Measurements from ENCODE around the gene TMC2.
A peak's percentile ranks its signal among the peaks of the same experiment; 100 is the strongest.
"Not testable (repeated sequence)": the region's sequence is repeated elsewhere in the genome, so short reads cannot be mapped to it uniquely, and the experiment has no call there.

TMC2 gene

GRCh38 chr20:2536560-2536986 is at the start of gene TMC2:
Gene TMC2 (plus strand): TSS chr20:2536573. CDS start chr20:2536622, 49 bp downstream.
- no peak for DNase-seq (ENCODE audit: low spot score)

DNA sequence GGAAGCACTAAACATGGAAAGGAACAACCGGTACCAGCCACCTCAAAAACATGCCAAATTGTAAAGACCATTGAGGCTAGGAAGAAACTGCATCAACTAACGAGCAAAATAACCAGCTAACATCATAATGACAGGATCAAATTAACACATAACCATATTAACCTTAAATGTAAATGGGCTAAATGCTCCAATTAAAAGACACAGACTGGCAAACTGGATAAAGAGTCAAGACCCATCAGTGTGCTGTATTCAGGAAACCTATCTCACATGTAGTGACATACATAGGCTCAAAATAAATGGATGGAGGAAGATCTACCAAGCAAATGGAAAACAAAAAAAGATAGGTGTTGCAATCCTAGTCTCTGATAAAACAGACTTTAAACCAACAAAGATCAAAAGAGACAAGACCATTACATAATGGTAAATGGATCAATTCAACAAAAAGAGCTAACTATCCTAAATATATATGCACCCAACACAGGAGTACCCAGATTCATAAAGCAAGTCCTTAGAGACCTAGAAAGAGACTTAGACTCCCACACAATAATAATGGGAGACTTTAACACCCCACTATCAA is 33.5 kb upstream of the TMC2 start:
- DNase-seq (ENCODE audit: low spot score), result not testable (repeated sequence)

- not testable (repeated sequence) for DNase-seq (ENCODE audit: low spot score)
These were observed 31.6 kb upstream of the TMC2 start for GRCh38 chr20:2504803-2505202.

DNA sequence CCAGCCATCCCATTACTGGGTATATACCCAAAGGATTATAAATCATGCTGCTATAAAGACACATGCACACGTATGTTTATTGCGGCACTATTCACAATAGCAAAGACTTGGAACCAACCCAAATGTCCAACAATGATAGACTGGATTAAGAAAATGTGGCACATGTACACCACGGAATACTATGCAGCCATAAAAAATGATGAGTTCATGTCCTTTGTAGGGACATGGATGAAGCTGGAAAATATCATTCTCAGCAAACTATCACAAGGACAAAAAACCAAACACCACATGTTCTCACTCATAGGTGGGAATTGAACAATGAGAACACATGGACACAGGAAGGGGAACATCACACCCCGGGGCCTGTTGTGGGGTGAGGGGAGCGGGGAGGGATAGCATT is 29.9 kb upstream of the TMC2 start:
- DNase-seq (ENCODE audit: low spot score), result not testable (repeated sequence)

GRCh38 chr20:2507464-2507863 is 28.9 kb upstream of the TMC2 start:
- DNase-seq (ENCODE audit: low spot score), result no peak

- DNase-seq (ENCODE audit: low spot score), result no peak
These were observed 28.3 kb upstream of the TMC2 start for GRCh38 chr20:2507875-2508630.

- peak; percentile 85 for DNase-seq (ENCODE audit: low spot score)
These were observed 27.5 kb upstream of the TMC2 start, which contains the start of gene ZNF343 for GRCh38 chr20:2508631-2509467. Gene ZNF343 (minus strand): TSS chr20:2508915. CDS start chr20:2493895, 15,020 bp downstream.

- no peak for DNase-seq (ENCODE audit: low spot score)
These were observed 26.9 kb upstream of the TMC2 start for GRCh38 chr20:2509468-2509781.

GRCh38 chr20:2509794-2510193 is 26.6 kb upstream of the TMC2 start:
- DNase-seq (ENCODE audit: low spot score), result no peak

DNA sequence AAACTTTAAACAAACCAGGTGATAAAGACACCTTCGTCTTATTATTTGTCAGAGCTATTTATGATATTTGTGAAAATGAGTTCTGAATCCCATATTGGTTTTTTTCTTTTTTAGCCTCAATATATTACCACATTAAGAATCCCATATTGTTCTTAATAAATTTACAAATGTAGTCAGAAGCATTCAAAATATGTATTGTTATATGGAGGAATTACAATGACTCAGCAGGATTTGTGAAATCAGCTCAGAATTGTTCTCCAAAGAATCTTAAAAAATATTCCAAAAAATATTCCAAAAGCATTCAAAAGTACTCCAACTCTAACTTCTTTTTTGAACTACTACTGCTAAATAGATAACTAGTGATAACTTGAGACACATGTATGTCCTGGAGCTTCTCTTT is 21.2 kb upstream of the TMC2 start:
- no peak for DNase-seq (ENCODE audit: low spot score)

- no peak for DNase-seq (ENCODE audit: low spot score)
These were observed 20.0 kb upstream of the TMC2 start for GRCh38 chr20:2516399-2516798.

DNA sequence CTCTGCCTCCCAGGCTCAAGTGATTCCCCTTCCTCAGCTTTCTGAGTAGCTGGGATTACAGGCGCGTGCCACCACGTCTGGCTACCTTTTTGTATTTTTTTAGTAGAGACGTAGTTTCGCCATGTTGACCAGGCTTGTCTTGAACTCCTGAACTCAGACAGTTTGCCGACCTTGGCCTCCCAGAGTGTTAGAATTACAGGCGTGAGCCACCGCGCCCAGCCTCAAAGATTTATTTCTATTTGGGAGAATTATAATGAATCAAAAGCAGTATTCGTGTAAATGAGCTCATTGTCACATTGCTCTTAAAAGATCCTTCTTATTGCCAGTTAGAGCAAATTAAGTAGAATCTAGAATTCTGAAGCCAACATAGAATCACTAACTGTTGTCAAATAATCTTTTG is 18.3 kb upstream of the TMC2 start:
- no peak for DNase-seq (ENCODE audit: low spot score)

DNA sequence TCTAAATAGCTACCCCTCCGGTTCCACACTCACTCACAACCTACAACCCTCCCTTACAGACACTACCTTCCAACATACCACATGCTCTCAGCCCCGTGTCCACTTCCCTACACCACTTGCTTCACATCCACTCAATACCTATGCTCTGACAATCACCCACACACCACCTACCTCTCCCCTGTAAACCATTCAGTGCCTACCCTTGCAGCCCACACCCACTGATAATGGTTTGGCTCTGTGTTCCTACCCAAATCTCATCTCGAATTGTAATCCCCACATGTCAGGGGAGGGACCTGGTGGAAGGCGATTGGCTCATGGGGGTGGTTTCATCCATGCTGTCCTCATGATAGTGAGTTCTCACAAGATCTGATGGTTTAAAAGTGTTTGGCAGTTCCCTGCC is 17.8 kb upstream of the TMC2 start:
- DNase-seq (ENCODE audit: low spot score), result no peak

DNA sequence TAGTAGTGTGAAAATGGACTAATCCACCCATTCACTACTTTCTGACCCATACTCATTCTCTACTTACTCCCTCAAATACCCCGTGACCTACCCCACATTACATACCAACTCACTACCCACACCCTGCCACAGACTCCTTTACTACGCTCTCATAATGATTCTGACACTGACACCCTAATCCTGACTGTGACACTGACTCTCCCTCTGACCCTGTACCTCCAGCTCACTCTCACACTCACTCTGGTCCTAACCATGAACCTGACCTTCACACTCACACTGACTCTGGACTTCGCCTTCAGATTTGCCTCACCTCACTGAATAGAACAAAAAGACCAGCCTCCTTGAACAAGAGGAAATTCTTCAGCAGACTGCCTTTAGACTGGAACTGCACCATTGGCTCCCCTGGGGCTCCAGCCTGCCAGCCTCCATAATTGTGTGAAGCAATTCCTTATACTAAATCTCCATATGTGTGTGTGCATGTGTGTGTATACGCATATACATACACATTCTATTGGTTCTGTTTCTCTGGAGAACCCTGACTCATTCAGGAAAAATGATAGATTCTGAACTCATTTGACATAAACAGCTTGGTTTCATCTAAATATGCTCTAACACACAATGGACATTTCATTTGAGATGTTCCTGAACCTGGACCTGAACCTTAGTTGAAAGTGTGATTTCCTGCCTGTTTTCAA is 17.1 kb upstream of the TMC2 start:
- no peak for DNase-seq (ENCODE audit: low spot score)

DNA sequence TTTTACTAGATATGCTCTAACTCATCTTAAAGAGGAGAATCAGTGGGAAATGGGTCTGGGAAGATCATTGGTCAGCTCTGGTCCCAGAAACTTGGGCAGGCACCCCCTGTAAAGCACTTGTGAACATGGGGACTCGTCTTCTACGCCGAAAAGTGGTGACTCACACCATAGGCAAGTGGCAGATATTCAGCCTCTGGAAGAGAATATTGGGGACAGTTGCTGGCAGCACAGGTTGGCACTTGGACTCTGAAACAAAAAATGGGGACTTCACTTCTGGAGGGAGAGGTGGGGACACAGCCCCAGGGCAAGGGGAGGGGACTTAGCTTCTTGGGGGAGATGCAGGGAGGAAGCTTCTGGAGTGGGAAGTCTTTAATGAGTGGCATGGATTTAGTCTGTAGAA is 15.8 kb upstream of the TMC2 start:
- DNase-seq (ENCODE audit: low spot score), result no peak

DNA sequence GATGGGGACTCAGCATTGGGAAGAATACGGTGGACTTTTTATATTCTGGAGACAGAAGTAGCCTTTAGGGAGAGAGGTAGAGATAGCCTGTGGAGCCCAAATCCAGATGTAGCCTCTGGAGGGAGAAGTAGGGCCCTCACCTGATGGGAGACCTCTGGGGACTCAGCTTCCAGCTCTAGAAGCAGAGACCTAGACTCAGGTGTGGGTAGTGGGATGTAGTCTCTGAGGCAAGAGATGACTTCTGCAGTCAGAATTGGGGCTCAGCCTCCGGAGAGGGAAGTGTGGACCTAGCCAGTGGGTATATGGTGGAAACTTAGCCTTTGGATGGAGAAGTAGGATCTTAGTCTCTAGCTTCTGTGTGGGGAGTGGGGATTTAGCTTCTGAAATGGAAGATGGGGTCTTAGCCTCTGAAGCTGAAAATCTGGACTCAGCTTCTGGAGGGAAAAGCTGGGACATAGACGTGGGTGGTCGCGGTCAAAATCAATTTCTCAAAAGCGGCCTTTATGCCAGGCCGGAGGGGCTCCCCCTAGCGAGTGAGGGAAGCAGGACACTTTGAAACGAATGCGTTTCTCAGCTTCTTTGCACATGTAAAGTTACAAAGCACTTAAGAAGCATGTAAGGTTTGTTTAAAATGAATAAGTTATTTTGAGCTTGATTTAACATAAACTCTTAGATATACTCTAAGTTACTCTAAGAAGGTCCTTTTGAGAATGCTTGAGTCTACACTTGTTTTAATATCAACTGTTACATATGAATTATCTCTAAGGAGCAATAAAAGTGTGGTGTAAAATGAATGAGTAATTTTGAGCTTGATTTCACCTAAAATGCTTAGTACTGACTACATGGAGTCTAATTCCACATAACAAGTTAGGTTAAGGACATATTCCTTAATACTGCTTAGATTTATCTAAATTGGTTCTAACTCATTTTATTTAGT is 14.7 kb upstream of the TMC2 start:
- DNase-seq (ENCODE audit: low spot score), result peak; percentile 51

GRCh38 chr20:2522826-2523429 is 13.4 kb upstream of the TMC2 start:
- DNase-seq (ENCODE audit: low spot score), result not testable (repeated sequence)

- DNase-seq (ENCODE audit: low spot score), result peak; percentile 92
These were observed 12.3 kb upstream of the TMC2 start for GRCh38 chr20:2523919-2524708.

DNA sequence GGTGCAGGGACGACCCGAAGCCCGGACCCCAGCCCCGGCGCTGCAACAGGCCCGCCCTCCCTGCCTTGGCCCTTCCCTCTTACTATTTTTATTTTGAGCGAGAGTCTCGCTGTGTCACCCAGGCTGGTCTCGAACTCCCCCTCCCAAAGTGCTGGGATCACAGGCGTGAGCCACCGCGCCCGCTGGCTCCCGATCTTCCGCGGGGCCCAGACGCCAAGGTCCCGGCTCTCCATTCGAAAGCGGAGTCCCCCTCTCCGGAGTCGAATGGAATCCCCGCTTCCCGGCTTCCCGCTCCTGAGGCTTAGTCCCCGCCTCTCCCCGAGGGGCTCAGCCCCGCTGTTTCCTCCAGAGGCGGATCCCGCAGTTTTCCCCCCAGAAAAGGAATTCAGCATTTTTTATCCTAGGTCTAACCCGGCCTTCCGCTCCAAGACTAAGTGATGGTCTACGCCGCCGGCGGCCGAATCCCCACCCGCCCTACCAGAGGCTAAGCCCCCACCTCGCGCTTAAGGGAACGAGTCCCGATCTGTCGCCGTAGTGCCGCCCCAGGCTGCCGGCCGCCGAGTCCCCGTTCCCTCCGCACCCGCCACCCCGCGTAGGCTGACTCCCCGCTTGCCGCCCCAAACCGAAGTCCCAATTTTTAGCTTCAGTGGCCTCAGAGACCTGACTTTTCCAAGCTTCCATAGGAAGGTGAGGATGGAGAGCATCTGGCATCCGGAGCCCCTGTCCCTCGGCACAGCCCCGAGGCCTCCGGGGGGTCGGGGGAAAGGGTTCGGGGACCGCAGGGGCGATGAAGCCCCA is 11.5 kb upstream of the TMC2 start:
- DNase-seq (ENCODE audit: low spot score), result peak; percentile 19
